Thymus (tissue), 11 donors: Measurements from ENCODE around the gene TRA2B. TPM values are rescaled to one million over a fixed set of nuclear protein-coding genes. Genes with fewer than 3 reads are reported as not detected.

Experiments used
- DNase-seq, 9 donors: peaks; one replicate each; pipeline ENCODE4 v3.0.0-alpha.2; 2013; ENCODE audit warnings: low spot score in 9 of 9, low read depth in 6 of 9, missing footprints in 1 of 9
- H3K27ac ChIP-seq, 2 donors: one replicate each; pipeline ENCODE4 v1.5.1; 2013; ENCODE audit warnings: control low read depth in 1 of 2, low read depth in 1 of 2, low read length in 1 of 2, mild to moderate bottlenecking in 1 of 2, moderate library complexity in 1 of 2
- H3K27me3 ChIP-seq, 2 donors: one replicate each; pipeline ENCODE4 v1.5.1; 2013; ENCODE audit warnings: low read length in 1 of 2; ENCODE audit not compliant: control insufficient read depth in 2 of 2, insufficient read depth in 1 of 2
- H3K36me3 ChIP-seq, 2 donors: one replicate each; pipeline ENCODE4 v1.5.1; 2013; ENCODE audit warnings: low read length in 1 of 2, mild to moderate bottlenecking in 1 of 2, moderate library complexity in 1 of 2; ENCODE audit not compliant: control insufficient read depth in 2 of 2, insufficient read depth in 2 of 2
- H3K4me1 ChIP-seq, 2 donors: one replicate each; pipeline ENCODE4 v1.5.1; 2013; ENCODE audit warnings: low read length in 2 of 2; ENCODE audit not compliant: control insufficient read depth in 2 of 2, insufficient read depth in 2 of 2
- H3K4me3 ChIP-seq, 2 donors: one replicate each; pipeline ENCODE4 v1.5.1; 2013; ENCODE audit warnings: low read length in 2 of 2, control low read depth in 1 of 2, mild to moderate bottlenecking in 1 of 2
- H3K9me3 ChIP-seq, 2 donors: one replicate each; pipeline ENCODE4 v1.5.1; 2013; ENCODE audit warnings: low read length in 1 of 2, mild to moderate bottlenecking in 1 of 2; ENCODE audit not compliant: control insufficient read depth in 2 of 2, insufficient read depth in 1 of 2
- WGBS: extraction: QIAGEN DNeasy Blood & Tissue Kit; methylation state at CpG from one replicate; pipeline ENCODE4 v1.1.7; 2013; 5-methylcytosine and 5-hydroxymethylcytosine counted together
- polyA plus RNA-seq: library from polyadenylated mRNA; stranded (reverse); fragments of 200-250 nt; gene quantifications from one replicate; pipeline ENCODE4 v1.2.3, GENCODE V29; 2013
- total RNA-seq: library from RNA; stranded (reverse); fragments of 120-200 nt; gene quantifications from one replicate; pipeline ENCODE4 v1.2.4, GENCODE V29; 2013
- donor health status: healthy.

TRA2B gene
- total and polyA plus RNA-seq, 2 donors = 177 to 206 TPM

- Histone ChIP-seq H3K4me1 (peaks cover 0 to 2% of the 10 kb centered on the region in 2 donors), H3K27me3 (no peaks in the 10 kb centered on the region), H3K9me3 (no peaks in the 10 kb centered on the region), H3K36me3 (no peaks in the 10 kb centered on the region), H3K4me3 (no peak overlapping the region), H3K27ac (peak overlapping the region in 1 of 2 donors; percentile 13)
- 96% methylated on average over 4 of the region's 4 CpGs for WGBS
- DNase-seq = no peak
Observed at GRCh38 chr3:185960522-185961288, 22.9 kb upstream of the TRA2B start.

DNA sequence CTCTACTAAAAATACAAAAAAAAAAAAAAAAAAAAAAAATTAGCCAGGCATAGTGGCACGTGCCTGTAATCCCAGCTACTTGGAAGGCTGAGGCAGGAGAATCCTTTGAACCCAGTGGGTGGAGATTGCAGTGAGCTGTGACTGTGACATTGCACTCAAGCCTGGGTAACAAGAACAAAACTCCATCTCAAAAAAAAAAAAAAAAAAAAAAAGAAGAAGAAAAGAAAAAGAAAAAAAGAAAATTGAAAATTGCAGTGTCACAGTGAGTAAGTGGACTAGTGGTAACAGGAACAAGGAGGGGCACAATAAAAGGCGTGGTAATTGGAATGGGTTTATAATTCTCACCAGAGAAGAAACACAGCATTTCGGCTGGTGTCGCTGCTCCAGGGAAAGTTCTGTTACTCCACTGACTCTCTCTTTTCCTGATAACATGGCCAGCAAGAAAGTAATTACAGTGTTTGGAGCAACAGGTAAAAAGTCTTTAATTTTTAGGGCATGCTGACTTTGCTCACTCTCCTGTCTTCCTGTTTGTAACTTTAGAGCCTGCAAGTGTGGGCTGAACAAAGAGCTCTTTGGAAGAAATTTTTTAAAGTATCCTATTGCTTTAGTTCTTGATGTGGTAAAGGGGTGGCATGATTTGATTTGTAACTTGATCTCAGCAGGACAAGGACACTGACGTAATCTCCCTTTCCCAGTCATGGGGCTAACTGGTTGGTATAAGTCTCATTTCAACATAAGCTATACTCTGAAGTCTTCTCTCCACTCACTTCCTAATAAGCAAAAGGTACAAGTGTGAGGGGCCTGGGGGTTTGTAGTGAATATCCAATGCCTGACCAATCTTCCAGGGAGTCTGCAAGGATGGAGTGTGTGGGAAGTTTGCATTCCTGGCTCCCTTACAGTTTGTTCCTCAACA, 22.1 kb upstream of the TRA2B start:
- H3K27ac ChIP-seq = no peak overlapping the region
- peak in 1 of 9 donors; percentile 24 for DNase-seq
- H3K4me1 ChIP-seq = peaks cover 0 to 2% of the 10 kb centered on the region in 2 donors
- 22% methylated on average over 5 of the region's 5 CpGs for WGBS
- no peaks in the 10 kb centered on the region for H3K9me3 ChIP-seq
- H3K4me3 ChIP-seq = no peak overlapping the region
- no peaks in the 10 kb centered on the region for H3K27me3 ChIP-seq
- no peaks in the 10 kb centered on the region for H3K36me3 ChIP-seq

GRCh38 chr3:185958626-185959025, 20.8 kb upstream of the TRA2B start:
- Histone ChIP-seq H3K36me3 (no peaks in the 10 kb centered on the region), H3K4me3 (no peak overlapping the region), H3K4me1 (peaks cover 0 to 2% of the 10 kb centered on the region in 2 donors), H3K27me3 (no peaks in the 10 kb centered on the region), H3K27ac (no peak overlapping the region), H3K9me3 (no peaks in the 10 kb centered on the region)
- no peak for DNase-seq
- 96% methylated on average over 2 of the region's 2 CpGs for WGBS

DNA sequence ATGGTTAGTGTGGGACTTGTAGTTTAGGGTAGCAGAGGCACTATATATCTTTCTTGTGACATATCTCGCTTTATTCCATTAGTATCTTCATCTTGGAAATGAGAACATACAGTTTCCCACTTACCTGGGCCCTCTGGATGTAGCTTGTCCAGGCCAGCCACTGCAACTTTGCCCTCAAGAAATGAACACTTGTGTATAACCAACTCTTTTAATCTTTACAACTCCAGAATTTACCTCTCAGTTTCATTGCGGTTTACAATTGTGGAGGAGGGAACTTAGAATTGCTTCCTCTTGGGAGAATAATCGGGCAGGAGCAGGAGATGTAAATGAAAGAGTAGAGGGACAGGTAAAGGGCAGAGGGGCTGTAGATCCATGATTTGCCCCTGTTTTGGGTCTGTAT, 18.4 kb upstream of the TRA2B start:
- H3K27ac ChIP-seq = no peak overlapping the region
- DNase-seq = no peak
- no peaks in the 10 kb centered on the region for H3K27me3 ChIP-seq
- H3K4me1 ChIP-seq = peaks cover 0 to 2% of the 10 kb centered on the region in 2 donors
- H3K9me3 ChIP-seq = no peaks in the 10 kb centered on the region
- no peaks in the 10 kb centered on the region for H3K36me3 ChIP-seq
- no peak overlapping the region for H3K4me3 ChIP-seq
- 95% methylated on average over 3 of the region's 3 CpGs for WGBS

DNA sequence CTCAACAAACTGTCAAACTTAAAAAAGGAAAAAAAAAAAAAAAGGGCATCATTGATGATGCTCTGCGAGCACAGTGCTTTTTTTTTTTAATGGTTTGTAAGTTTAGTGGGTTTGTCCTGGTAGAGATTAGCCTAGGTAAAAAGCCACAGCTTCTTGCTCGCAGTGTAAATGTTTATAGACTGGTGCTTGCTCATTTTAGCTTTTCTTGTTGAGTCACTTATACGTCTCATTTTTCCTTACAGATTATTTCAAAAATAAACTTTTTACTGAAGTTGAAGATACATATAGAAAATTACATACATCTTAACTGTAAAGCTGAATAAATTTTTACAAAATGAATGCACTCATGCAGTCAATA, 16.5 kb upstream of the TRA2B start:
- DNase-seq = no peak
- H3K27me3 ChIP-seq = no peaks in the 10 kb centered on the region
- H3K4me1 ChIP-seq = no peaks in the 10 kb centered on the region
- H3K9me3 ChIP-seq = no peaks in the 10 kb centered on the region
- H3K36me3 ChIP-seq = no peaks in the 10 kb centered on the region
- no peak overlapping the region for H3K4me3 ChIP-seq
- 83% methylated on average over 3 of the region's 3 CpGs for WGBS
- no peak overlapping the region for H3K27ac ChIP-seq

DNA sequence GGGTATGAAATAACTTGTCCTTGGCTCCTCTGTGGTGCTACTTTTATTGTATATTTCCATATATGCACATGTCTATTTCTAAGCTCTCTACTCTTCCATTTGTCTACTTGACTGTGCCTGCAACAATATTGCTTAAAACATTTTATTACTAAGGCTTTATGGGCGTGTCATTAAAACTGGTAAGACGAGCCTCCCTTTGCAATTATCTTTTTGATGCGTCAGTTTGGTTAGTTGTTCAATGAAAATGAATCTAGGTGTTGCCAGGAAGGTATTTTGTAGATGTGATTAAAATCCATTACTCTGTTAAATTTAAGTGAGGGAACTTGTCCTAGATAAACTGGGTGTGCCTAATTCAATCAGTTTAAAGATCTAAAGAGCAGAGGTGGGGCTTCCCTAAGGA, 12.9 kb upstream of the TRA2B start:
- Histone ChIP-seq H3K4me3 (no peak overlapping the region), H3K4me1 (no peaks in the 10 kb centered on the region), H3K36me3 (no peaks in the 10 kb centered on the region), H3K27me3 (no peaks in the 10 kb centered on the region), H3K9me3 (no peaks in the 10 kb centered on the region), H3K27ac (no peak overlapping the region)
- no peak for DNase-seq
- WGBS = 95% methylated on average over 3 of the region's 3 CpGs

DNA sequence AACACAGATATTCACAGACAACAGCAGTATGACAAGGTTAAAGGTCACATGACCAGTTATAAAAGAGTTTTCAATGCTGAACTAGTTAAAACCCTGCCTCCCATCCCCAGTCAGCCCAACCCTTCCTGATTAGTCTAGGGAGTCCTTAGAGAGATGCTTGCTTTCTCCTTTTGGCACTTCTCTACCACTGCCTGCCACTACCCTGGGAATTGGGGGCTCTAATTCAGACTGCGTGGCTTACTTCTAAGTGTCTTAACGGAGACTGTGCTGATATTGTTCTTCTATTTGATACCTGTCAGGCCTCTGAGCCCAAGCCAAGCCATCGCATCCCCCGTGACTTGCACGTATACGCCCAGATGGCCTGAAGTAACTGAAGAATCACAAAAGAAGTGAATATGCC, 11.7 kb upstream of the TRA2B start:
- DNase-seq = no peak
- Histone ChIP-seq H3K9me3 (no peaks in the 10 kb centered on the region), H3K27ac (no peak overlapping the region), H3K36me3 (no peaks in the 10 kb centered on the region), H3K4me3 (no peak overlapping the region), H3K4me1 (no peaks in the 10 kb centered on the region), H3K27me3 (no peaks in the 10 kb centered on the region)
- 94% methylated on average over 6 of the region's 6 CpGs for WGBS

GRCh38 chr3:185948292-185948691, 10.5 kb upstream of the TRA2B start:
- Histone ChIP-seq H3K4me1 (peaks cover 0 to 5% of the 10 kb centered on the region in 2 donors), H3K27ac (no peak overlapping the region), H3K9me3 (no peaks in the 10 kb centered on the region), H3K4me3 (no peak overlapping the region), H3K27me3 (no peaks in the 10 kb centered on the region), H3K36me3 (no peaks in the 10 kb centered on the region)
- no peak for DNase-seq
- 91% methylated on average over 3 of the region's 3 CpGs for WGBS

GRCh38 chr3:185943760-185944106, 5.9 kb upstream of the TRA2B start:
- Histone ChIP-seq H3K4me1 (peaks cover 0 to 10% of the 10 kb centered on the region in 2 donors), H3K9me3 (no peaks in the 10 kb centered on the region), H3K27ac (no peak overlapping the region), H3K4me3 (no peak overlapping the region), H3K36me3 (no peaks in the 10 kb centered on the region), H3K27me3 (no peaks in the 10 kb centered on the region)
- WGBS = 54% methylated on average over 3 of the region's 3 CpGs
- no peak for DNase-seq
